Naive thymus-derived CD4-positive, alpha-beta T cell (primary cell): ENCODE results near the gene TTC39C. TPM values are rescaled to one million over a fixed set of nuclear protein-coding genes. Genes with fewer than 3 reads are reported as not detected.
A peak's percentile ranks its signal among the peaks of the same experiment; 100 is the strongest.

Source experiments
- ATAC-seq: fragments of 150-1000 bp; cut with Tn5 transposase; 2 replicates; pipeline ENCODE4 v1.10.0; 2021; ENCODE audit warnings: mild to moderate bottlenecking, moderate library complexity
- CTCF ChIA-PET: fragments of 350-600 bp; sonication (Branson Sonifier 250); formaldehyde crosslinking; loops from one replicate; lab custom pipeline; 2021; ENCODE audit warnings: antibody characterized with exemption; lab: Charles Lee
- POLR2A ChIA-PET: fragments of 350-600 bp; sonication (Branson Sonifier 250); formaldehyde crosslinking; loops from one replicate; lab custom pipeline; 2021; ENCODE audit warnings: antibody characterized with exemption, inconsistent platforms; lab: Charles Lee
- DNase-seq, 9 donors: peaks; one replicate each; pipeline versions ENCODE4 v3.0.0 to v3.0.0-alpha.2; 2020 to 2022; ENCODE audit warnings: mixed read lengths in 1 of 9
- H3K27ac ChIP-seq: one replicate; pipeline ENCODE4 v1.7.0; 2013; ENCODE audit warnings: mild to moderate bottlenecking, low read depth, low read length, moderate library complexity
- H3K27me3 ChIP-seq, 2 donors: one replicate each; pipeline ENCODE4 v1.7.0; 2013; ENCODE audit warnings: low read length in 2 of 2, mild to moderate bottlenecking in 2 of 2, moderate library complexity in 2 of 2; ENCODE audit not compliant: control insufficient read depth in 2 of 2, insufficient read depth in 2 of 2
- H3K36me3 ChIP-seq, 3 experiments: 1 replicate in 2 of 3; 2 replicates in 1 of 3; pipeline ENCODE4 v1.7.0; 2013; ENCODE audit warnings: low read length in 3 of 3, mild to moderate bottlenecking in 3 of 3, moderate library complexity in 1 of 3; ENCODE audit not compliant: insufficient read depth in 3 of 3, control insufficient read depth in 2 of 3
- H3K4me1 ChIP-seq, 2 donors: one replicate each; pipeline ENCODE4 v1.7.0; 2013; ENCODE audit warnings: low read length in 2 of 2, mild to moderate bottlenecking in 2 of 2, moderate library complexity in 1 of 2; ENCODE audit not compliant: control insufficient read depth in 2 of 2, insufficient read depth in 2 of 2
- H3K4me3 ChIP-seq: 2 replicates; pipeline ENCODE4 v1.7.0; 2013; ENCODE audit warnings: mild to moderate bottlenecking, low read length
- H3K9me3 ChIP-seq, 3 experiments: 1 replicate in 2 of 3; 2 replicates in 1 of 3; pipeline ENCODE4 v1.7.0; 2013; ENCODE audit warnings: low read length in 3 of 3; ENCODE audit not compliant: control insufficient read depth in 2 of 3
- H3K27ac Mint-ChIP-seq, 9 donors: one replicate each; pipeline ENCODE4 v1.8.0; 2020 to 2022; ENCODE audit warnings: mixed read lengths in 9 of 9, mild to moderate bottlenecking in 8 of 9, moderate library complexity in 5 of 9, inconsistent platforms in 2 of 9
- H3K27me3 Mint-ChIP-seq, 5 donors: one replicate each; pipeline ENCODE4 v1.8.0; 2021 to 2022; ENCODE audit warnings: mixed read lengths in 5 of 5, mild to moderate bottlenecking in 1 of 5
- H3K36me3 Mint-ChIP-seq, 5 donors: one replicate each; pipeline ENCODE4 v1.8.0; 2020 to 2022; ENCODE audit warnings: mixed read lengths in 5 of 5, mild to moderate bottlenecking in 3 of 5, inconsistent platforms in 1 of 5
- H3K4me1 Mint-ChIP-seq, 7 donors: one replicate each; pipeline ENCODE4 v1.8.0; 2020 to 2022; ENCODE audit warnings: mixed read lengths in 7 of 7, mild to moderate bottlenecking in 3 of 7, inconsistent platforms in 1 of 7
- H3K4me3 Mint-ChIP-seq, 10 donors: one replicate each; pipeline ENCODE4 v1.8.0; 2020 to 2022; ENCODE audit warnings: mild to moderate bottlenecking in 10 of 10, mixed read lengths in 10 of 10, moderate library complexity in 6 of 10, inconsistent platforms in 2 of 10
- H3K9me3 Mint-ChIP-seq, 11 donors: one replicate each; pipeline ENCODE4 v1.8.0; 2020 to 2022; ENCODE audit warnings: mixed read lengths in 11 of 11, mild to moderate bottlenecking in 4 of 11, inconsistent platforms in 1 of 11, moderate library complexity in 1 of 11
- intact Hi-C, 2 donors: fragments of 100-400 bp; cut with micrococcal nuclease; formaldehyde crosslinking; loops; one replicate each; pipeline ENCODE4 v1.15.1; 2023
- polyA plus RNA-seq, 2 donors: library from polyadenylated mRNA; unstranded; fragments of 300-500 nt; fragmentation: Illumina TruSeq; gene quantifications; one replicate each; pipeline ENCODE4 v1.2.3, GENCODE V29; 2021
- total RNA-seq, 6 experiments: library from RNA in 5 of 6; stranded (reverse) in 5 of 6; gene quantifications; 1 replicate in 5 of 6; 2 replicates in 1 of 6; pipeline ENCODE4 v1.2.3 and lab custom pipeline; 2021 to 2026

TTC39C gene
- total and polyA plus RNA-seq, 7 experiments from 2014 or later, result 51.4 to 98.8 (median 87.7) TPM

- Histone ChIP-seq H3K36me3 (peaks cover 0 to 5% (median 0%) of the 10 kb centered on the region in 3 experiments), H3K27ac (peak overlapping the region; percentile 82), H3K4me1 (peaks cover 64 to 73% of the 10 kb centered on the region in 2 donors), H3K9me3 (no peaks in the 10 kb centered on the region), H3K4me3 (peak overlapping the region; percentile 59), H3K27me3 (no peaks in the 10 kb centered on the region)
- no peaks in the 10 kb centered on the region for H3K27me3 Mint-ChIP-seq
- CTCF ChIA-PET, result interaction anchor here (1.0 to 1.7 kb wide), 8 partner anchors 11 to 95 kb away, joined by 3 to 8 read pairs (median 4); no protein-coding TSS in a partner anchor
- H3K4me3 Mint-ChIP-seq, result peak overlapping the region; percentile 66 to 98 (median 82)
- H3K9me3 Mint-ChIP-seq, result no peaks in the 10 kb centered on the region
- peak in 7 of 9 donors; percentile 50 to 84 (median 79) for DNase-seq
- H3K4me1 Mint-ChIP-seq, result peaks cover 45 to 81% (median 65%) of the 10 kb centered on the region in 7 donors
- H3K27ac Mint-ChIP-seq, result peak overlapping the region; percentile 93 to 98 (median 97)
- intact Hi-C loops, result loop anchor here (1.0 to 10.0 kb wide), 10 partner anchors 8 to 947 kb away; partner anchors contain the start of gene RMC1 (in 1 of the 2)
- POLR2A ChIA-PET, result interaction anchor here (0.6 to 4.9 kb wide), 10 partner anchors 11 to 124 kb away, joined by 3 to 33 read pairs (median 3); no protein-coding TSS in a partner anchor
- peaks cover 0 to 12% (median 0%) of the 10 kb centered on the region in 5 donors for H3K36me3 Mint-ChIP-seq
- peak; percentile 43 for ATAC-seq
Observed at GRCh38 chr18:24011123-24011917, 3.2 kb upstream of the TTC39C start.

- ChIA-PET CTCF (no interaction called here), POLR2A (interaction anchor here (0.6 to 4.9 kb wide), 8 partner anchors 14 to 947 kb away, joined by 3 to 33 read pairs (median 4); no protein-coding TSS in a partner anchor)
- Histone ChIP-seq H3K9me3 (no peaks in the 10 kb centered on the region), H3K4me3 (no peak overlapping the region), H3K36me3 (peaks cover 0 to 5% (median 0%) of the 10 kb centered on the region in 3 experiments), H3K27me3 (no peaks in the 10 kb centered on the region), H3K4me1 (peaks cover 72 to 80% of the 10 kb centered on the region in 2 donors), H3K27ac (peak overlapping the region; percentile 82)
- ATAC-seq (no peak), DNase-seq (no peak)
- H3K9me3 Mint-ChIP-seq, result no peaks in the 10 kb centered on the region
- H3K36me3 Mint-ChIP-seq, result peaks cover 0 to 22% (median 0%) of the 10 kb centered on the region in 5 donors
- intact Hi-C loops, result loop anchor here (1.0 to 10.0 kb wide), 5 partner anchors 106 to 948 kb away; partner anchors contain the start of gene NPC1 (in 1 of the 2)
- H3K4me3 Mint-ChIP-seq, result peak overlapping the region; percentile 66 to 98 (median 82)
- peaks cover 57 to 84% (median 72%) of the 10 kb centered on the region in 7 donors for H3K4me1 Mint-ChIP-seq
- H3K27me3 Mint-ChIP-seq, result no peaks in the 10 kb centered on the region
- peak overlapping the region; percentile 93 to 98 (median 97) for H3K27ac Mint-ChIP-seq
Observed at GRCh38 chr18:24013051-24013450, 1.5 kb upstream of the TTC39C start.

GRCh38 chr18:24014986-24015638 lies 558 bp downstream of the TTC39C start:
- Mint-ChIP-seq H3K9me3 (no peaks in the 10 kb centered on the region), H3K4me3 (peak overlapping the region; percentile 93 to 100 (median 98)), H3K27me3 (no peaks in the 10 kb centered on the region), H3K27ac (peak overlapping the region; percentile 80 to 98 (median 93)), H3K36me3 (peaks cover 0 to 27% (median 3%) of the 10 kb centered on the region in 5 donors), H3K4me1 (peaks cover 58 to 84% (median 72%) of the 10 kb centered on the region in 7 donors)
- H3K9me3 ChIP-seq, result no peaks in the 10 kb centered on the region
- peaks cover 0 to 5% (median 0%) of the 10 kb centered on the region in 3 experiments for H3K36me3 ChIP-seq
- POLR2A ChIA-PET, result interaction anchor here (0.5 to 2.7 kb wide), 9 partner anchors 11 to 82 kb away, joined by 3 to 12 read pairs (median 3); no protein-coding TSS in a partner anchor
- peaks cover 72 to 80% of the 10 kb centered on the region in 2 donors for H3K4me1 ChIP-seq
- peak overlapping the region; percentile 86 for H3K4me3 ChIP-seq
- CTCF ChIA-PET, result no interaction called here
- peak; percentile 23 to 69 (median 45) for DNase-seq
- peak; percentile 23 for ATAC-seq
- H3K27me3 ChIP-seq, result no peaks in the 10 kb centered on the region
- H3K27ac ChIP-seq, result peak overlapping the region; percentile 84
- intact Hi-C loops, result loop anchor here (1.0 to 10.0 kb wide), 9 partner anchors 38 to 950 kb away; no protein-coding TSS in a partner anchor

- CTCF ChIA-PET, result interaction anchor here (1.2 kb wide), 1 partner anchor 26 kb away, joined by 4 read pairs; no protein-coding TSS in a partner anchor
- H3K36me3 ChIP-seq, result peaks cover 0 to 5% (median 0%) of the 10 kb centered on the region in 3 experiments
- H3K27ac Mint-ChIP-seq, result peak overlapping the region; percentile 80 to 98 (median 93)
- H3K4me3 ChIP-seq, result peak overlapping the region; percentile 86
- peak overlapping the region; percentile 93 to 100 (median 98) for H3K4me3 Mint-ChIP-seq
- intact Hi-C loops, result loop anchor here (1.0 to 10.0 kb wide), 7 partner anchors 37 to 951 kb away; no protein-coding TSS in a partner anchor
- H3K27me3 Mint-ChIP-seq, result no peaks in the 10 kb centered on the region
- no peaks in the 10 kb centered on the region for H3K9me3 ChIP-seq
- POLR2A ChIA-PET, result interaction anchor here (0.5 to 2.7 kb wide), 8 partner anchors 10 to 73 kb away, joined by 3 to 12 read pairs (median 4); no protein-coding TSS in a partner anchor
- H3K36me3 Mint-ChIP-seq, result peaks cover 0 to 31% (median 5%) of the 10 kb centered on the region in 5 donors
- DNase-seq (peak in 6 of 9 donors; percentile 17 to 44 (median 27)), ATAC-seq (no peak)
- H3K9me3 Mint-ChIP-seq, result no peaks in the 10 kb centered on the region
- no peaks in the 10 kb centered on the region for H3K27me3 ChIP-seq
- H3K4me1 Mint-ChIP-seq, result peaks cover 63 to 84% (median 72%) of the 10 kb centered on the region in 7 donors
- H3K4me1 ChIP-seq, result peaks cover 72 to 80% of the 10 kb centered on the region in 2 donors
- H3K27ac ChIP-seq, result peak overlapping the region; percentile 84
Observed at GRCh38 chr18:24015639-24016631, 1.4 kb downstream of the TTC39C start.

GRCh38 chr18:24016643-24017042 lies 2.1 kb downstream of the TTC39C start:
- H3K4me3 Mint-ChIP-seq, result peak overlapping the region; percentile 93 to 100 (median 98)
- intact Hi-C loops, result loop anchor here (5.0 to 10.0 kb wide), 4 partner anchors 56 to 952 kb away; no protein-coding TSS in a partner anchor
- Histone ChIP-seq H3K9me3 (no peaks in the 10 kb centered on the region), H3K4me1 (peaks cover 74 to 80% of the 10 kb centered on the region in 2 donors), H3K27ac (peak overlapping the region; percentile 84), H3K4me3 (peak overlapping the region; percentile 86), H3K36me3 (peaks cover 0 to 5% (median 0%) of the 10 kb centered on the region in 3 experiments), H3K27me3 (no peaks in the 10 kb centered on the region)
- ATAC-seq (no peak), DNase-seq (no peak)
- peak overlapping the region; percentile 80 to 98 (median 93) for H3K27ac Mint-ChIP-seq
- H3K4me1 Mint-ChIP-seq, result peaks cover 68 to 84% (median 72%) of the 10 kb centered on the region in 7 donors
- H3K36me3 Mint-ChIP-seq, result peaks cover 0 to 35% (median 8%) of the 10 kb centered on the region in 5 donors
- ChIA-PET CTCF (interaction anchor here (1.2 kb wide), 1 partner anchor 25 kb away, joined by 4 read pairs; no protein-coding TSS in a partner anchor), POLR2A (interaction anchor here (1.1 to 2.7 kb wide), 2 partner anchors 10 to 47 kb away, joined by 3 to 12 read pairs; no protein-coding TSS in a partner anchor)
- H3K9me3 Mint-ChIP-seq, result no peaks in the 10 kb centered on the region
- H3K27me3 Mint-ChIP-seq, result no peaks in the 10 kb centered on the region
